ENCODE results near the gene DBP.
"Not testable (repeated sequence)": the region's sequence is repeated elsewhere in the genome, so short reads cannot be mapped to it uniquely, and the experiment has no call there.

DBP gene, protein sequence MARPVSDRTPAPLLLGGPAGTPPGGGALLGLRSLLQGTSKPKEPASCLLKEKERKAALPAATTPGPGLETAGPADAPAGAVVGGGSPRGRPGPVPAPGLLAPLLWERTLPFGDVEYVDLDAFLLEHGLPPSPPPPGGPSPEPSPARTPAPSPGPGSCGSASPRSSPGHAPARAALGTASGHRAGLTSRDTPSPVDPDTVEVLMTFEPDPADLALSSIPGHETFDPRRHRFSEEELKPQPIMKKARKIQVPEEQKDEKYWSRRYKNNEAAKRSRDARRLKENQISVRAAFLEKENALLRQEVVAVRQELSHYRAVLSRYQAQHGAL

DNA sequence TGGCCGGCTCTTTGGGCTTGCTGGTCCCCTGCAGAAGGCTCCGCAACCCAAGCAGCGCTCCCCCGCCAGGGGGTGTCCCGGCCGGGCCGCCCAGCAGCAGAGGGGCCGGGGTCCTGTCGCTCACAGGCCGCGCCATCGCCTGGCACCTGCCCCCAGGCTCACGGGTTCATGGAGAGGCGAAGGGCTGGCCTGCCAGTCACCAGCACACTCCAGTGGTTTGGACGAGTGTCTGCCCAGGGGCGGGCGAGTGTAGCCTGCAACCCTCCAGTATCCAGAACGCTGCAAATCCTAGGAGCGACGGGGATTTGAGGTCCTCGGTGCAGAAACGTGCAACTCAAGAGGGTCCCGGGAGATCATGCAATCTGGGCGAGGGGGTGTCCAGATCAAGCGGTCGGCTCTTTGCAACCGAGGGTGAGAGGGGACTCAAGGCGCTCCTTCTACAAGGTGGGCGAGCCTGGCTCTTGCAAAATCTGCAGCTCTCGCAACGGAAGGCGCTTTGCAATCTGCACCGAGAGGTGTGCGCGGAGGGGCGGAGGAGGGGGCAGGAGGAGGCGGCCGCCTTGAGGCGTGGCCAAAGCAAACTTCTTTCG is at the start of gene DBP:
Gene DBP (minus strand): TSS at position 521 of the 590 bp plus-strand sequence. CDS start 385 bp downstream, at position 136.
- DNase-seq = no peak

DNA sequence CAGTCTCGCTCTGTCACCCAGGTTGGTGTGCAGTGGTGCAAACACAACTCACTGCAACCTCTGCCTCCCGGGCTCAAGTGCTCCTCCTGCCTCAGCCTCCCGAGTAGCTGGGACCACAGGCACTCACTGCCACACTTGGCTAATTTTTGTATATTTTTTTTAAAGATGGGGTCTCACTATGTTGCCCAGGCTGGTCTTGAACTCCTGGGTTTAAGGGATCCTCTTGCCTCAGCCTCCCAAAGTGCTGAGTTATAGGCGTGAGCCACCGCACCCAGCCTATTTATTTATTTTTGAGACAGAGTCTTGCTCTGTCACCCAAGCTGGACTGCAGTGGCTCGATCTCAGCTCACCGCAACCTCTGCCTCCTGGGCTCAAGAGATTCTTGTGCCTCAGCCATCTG is 49.5 kb upstream of the DBP start:
- DNase-seq = not testable (repeated sequence)

DNA sequence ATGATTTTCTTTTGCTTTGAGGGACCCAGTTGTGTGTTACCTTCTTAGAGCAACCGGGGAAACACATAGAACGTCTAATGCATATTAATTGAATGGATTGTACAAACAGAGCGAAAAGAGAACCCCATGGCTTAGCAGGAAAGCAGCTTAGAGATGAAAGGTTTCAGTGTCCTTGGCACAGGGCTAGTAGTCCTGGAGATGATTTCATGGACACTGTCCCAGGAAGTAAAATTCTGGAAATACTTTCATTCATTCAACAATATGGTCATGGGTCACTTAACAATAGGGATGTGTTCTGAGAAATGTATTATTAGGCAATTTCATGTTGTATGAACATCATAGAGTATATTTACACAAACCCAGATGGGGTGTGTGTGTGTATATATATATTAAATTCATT is 48.9 kb upstream of the DBP start:
- no peak for DNase-seq

DNA sequence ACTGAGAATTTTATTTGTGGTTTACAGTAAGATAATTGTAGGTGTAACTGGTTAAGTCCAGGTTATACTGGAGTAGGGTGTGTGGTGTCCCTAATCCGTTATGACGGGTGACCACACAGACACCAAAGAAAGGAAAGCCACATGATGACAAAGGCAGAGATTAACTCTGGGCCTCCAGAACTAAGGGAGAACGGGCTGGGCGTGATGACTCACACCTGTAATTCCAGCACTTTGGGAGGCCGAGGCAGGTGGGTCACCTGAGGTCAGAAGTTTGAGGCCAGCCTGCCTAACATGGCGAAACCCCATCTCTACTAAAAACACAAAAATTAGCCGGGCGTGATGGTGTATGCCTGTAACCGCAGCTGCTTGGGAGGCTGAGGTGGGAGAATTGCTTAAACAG is 48.4 kb upstream of the DBP start:
- DNase-seq = no peak

DNA sequence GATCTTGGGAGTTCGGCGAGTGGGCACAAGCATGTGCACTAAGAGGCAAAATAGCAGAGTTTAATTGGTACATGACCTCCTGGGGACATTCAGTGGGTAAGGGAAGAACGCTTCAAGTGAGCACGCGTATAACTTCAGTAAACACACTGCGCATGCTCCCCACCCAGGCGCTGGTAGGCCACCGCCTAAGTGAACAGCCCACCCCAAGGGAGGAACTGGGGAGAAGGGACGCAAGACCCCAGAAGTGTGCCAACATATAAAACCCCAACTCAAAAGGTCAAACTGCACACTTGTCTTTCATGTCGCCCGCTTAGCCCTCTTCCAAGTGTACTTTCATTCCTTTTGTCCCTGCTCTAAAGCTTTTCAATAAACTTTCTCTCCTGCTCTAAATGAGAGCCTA is 46.2 kb upstream of the DBP start:
- DNase-seq = no peak

DNA sequence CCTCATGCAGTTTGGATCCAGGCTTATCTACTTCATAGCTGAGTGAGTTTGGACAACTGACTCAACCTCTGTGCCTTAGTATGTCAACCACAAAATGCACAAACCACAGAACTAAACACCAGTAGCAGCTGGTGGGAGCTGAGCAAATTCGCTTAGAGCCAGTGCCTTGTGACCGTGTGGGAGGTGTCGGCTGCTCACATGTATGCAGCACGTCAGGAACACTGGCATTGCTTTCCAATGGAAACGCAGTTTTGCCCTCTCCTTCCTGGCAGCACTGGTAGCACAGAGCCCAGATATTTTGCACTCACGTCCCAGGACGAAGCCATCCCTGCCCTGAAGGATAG is 43.9 kb upstream of the DBP start:
- DNase-seq = no peak

DNA sequence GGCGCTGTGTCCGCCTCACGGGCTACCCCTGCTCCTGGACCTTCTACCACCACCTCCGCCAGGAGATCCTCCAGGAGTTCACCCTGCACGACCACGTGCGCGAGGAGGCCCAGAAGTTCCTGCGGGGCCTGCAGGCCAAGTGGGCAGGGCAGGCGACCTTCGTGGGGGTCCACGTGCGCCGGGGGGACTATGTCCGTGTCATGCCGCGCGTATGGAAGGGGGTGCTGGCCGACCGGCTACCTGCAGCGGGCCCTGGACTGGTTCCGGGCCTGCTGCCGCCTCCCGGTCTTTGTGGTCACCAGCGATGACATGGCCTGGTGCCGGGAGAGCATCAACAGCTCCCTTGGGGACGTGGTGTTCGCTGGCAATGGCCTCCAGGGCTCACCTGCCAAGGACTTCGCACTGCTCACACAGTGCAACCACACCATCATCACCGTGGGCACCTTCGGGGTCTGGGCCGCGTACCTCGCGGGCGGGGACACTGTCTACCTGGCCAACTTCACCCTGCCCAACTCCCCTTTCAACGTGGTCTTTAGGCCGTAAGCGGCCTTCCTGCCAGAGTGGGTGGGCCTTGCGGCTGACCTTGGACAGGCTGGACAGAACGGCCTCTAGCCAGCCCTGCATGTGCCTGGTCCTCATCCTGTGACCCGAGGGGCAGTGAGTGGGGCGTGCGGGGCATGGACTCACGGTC is 43.4 kb upstream of the DBP start:
- DNase-seq = no peak

DNA sequence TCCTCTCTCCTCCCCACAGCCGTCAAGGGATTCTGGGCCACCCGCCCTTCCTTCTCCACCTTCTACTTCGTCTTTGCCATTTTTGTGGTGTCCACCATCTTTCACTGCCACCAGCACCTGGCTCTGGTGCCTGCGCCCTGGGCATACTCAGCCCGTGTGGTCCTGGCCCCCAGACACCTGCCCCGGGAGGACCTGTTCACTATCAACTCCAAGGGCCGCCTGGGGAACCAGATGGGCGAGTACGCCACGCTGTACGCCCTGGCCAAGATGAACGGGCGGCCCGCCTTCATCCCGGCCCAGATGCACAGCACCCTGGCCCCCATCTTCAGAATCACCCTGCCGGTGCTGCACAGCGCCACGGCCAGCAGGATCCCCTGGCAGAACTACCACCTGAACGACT is 42.8 kb upstream of the DBP start:
- DNase-seq = not testable (repeated sequence)

DNA sequence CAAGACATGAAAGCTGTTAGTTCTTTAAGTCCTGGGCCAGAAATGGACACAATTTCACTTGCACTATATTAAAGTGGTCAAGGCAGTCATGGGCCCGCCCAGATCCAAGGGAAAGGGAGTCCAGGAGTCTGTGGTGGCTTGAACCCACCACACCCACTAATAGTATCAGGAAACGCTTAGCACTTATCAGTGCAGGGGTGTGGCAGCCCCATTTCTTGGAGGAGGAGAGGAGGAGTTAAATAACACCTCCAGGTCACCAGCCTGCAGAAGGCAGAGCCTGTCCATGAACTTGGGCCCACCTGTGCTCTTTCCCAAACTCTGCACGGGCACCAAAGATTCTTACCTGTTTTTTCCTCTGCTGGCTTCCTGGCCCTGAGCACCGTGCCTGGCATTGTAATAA is 41.0 kb upstream of the DBP start:
- no peak for DNase-seq

DNA sequence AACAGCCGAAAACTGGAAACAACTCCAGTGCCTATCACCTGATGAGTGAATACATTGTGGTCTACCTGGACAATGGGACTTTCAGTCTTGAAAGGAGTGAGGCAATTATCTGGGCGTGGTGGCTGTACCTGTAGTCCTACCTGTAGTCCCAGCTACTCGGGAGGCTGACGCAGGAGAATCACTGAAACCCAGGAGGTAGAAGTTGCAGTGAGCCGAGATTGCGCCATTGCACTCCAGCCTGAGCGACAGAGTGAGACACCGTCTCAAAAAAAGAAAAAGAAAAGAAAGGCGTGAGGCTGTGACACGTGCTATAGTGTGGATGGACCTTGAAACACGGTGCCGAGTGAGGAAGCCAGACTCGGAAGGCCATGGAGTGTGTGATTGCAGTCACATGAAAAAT is 39.7 kb upstream of the DBP start:
- no peak for DNase-seq

DNA sequence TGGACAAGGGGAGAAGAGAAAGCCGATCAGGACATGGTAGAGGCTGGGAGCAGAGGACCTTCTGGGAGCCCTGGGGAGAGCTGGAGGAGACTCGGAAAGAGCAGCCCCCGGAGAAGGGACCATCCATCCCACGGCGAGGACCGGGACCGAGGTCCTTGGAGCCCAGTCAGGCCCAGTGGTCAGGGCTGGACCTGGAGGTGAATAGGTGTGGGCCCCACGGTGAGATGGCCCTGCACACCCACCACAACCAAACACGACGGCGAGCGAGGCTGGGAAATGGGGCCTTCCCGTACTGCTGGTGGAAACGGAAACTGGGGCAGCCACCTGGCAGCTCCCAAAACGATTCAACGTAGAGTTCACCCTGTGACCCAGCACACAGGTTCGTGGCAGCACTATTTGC is 39.3 kb upstream of the DBP start:
- no peak for DNase-seq

DNA sequence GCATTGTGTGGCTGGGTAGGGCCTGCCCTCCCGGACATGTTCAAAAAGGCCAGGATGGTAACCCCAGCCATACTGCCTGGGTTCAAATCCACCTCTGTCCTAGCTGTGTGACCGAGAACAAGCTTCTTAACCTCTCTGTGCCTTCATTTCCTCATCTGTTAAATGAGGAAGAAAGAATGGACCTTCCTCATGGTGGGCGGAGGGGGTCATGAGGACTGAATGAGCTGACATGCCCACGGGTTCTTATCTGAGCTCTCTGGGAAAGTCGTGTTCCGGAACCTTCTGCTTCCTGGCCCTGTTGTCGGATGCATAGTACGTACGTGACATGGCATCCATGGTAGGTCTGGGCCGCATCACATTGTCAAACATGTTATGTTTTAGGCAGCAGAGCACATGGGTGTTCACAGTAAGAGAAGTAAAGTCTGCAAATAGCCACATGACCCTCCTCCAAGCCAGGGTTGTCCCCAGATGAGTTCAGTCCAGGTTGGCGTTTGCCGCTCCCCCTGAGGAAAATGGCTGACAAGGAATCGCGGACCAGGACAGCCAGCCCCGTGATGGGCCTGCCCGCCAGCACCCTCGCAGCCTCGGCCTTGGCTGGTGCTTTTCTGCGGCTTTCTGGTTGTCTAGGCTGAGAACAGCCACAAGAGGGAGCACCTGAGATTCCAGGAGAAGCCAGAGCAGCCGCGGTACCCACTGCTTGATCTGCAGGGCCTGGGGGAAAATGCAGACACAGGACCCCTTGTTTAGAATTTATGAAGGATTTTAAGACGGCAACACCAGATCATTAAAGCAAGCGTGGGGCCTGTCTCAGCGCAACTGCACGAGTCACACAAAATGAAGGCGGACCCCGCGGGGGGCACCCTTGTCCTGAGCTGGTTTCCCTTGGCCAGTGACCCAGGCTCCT is 38.0 kb upstream of the DBP start:
- DNase-seq = peak; percentile 73

DNA sequence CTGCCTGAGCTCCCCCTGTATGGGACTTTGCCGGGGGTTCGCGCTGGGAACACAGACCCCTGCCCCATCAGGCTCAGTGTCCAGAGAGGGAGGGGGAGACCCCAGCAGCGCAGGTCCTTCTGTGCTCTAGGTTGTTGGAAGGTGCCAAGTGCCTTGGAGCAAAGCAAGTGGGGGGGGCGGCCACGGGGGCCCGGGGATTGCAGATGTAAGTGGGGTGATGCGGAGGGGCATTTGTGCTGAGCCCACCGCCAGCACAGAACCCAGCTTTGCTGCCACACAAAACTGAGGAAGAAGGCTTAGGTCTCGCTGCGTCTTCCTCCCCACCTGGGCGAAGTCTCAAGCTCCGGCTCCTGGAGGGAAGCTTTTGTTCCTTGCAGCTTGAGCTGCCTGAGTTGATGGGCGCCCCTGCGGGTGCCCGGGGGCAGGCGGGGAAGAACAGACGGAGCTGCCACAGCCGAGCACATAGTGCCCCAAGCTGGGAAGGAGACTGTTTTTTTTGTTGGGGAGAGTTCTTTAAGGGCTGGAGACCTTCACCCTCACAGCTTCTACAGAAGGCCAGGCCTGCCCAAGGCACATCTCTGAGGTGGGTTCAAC is 37.1 kb upstream of the DBP start:
- no peak for DNase-seq

DNA sequence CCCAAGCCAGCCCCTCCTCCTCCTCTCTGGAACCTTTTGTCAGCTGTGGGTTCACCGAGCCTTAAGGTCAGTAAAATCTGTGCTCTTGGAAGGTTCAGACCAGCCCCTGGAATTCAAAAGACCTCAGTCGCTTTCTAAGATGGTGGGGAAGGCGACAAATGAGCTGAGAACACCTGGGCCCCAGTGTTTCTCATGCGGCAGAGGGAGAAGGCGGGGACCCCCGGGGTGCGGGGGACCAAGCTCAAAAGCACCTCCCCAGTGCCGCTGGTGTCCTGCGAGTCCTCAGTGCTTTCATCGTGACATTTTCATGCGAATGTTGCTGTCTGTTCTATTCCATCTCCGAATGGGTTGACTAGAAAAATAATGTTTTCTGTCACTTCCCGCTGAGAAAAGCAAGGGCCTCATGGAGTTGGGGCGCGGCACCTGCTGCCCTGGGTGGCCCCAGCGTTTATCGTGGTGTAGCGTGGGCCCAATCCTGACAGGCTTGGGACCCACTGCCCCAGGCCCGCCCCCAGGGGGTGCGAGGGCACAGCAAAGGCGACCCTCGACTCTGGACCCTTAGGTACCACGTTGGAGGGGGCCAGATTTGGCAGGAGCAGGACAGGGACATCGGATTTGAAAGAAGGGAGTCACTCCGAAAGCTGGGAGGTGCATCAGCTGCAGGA is 36.4 kb upstream of the DBP start:
- DNase-seq = no peak

DNA sequence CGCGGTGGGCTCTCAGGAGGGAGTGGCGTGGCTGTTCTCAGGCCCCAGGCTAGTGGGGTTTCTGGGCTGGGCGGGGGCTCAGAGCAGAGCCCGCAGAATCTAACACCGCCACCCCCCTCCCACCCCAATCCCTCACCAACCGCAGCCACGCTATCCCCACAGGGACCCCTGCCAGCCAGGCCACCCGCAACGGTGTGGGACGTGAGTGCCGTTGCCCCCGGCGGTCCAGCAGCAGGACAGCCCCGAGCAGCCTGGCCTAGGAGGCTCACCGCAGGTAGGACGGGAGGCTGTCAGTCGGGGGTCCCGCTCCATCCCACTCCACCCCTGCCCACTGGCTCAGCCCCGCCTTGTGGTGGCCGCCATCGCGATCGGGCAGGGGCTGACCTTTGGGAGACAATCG is 35.8 kb upstream of the DBP start, which contains the start of gene NTN5:
Gene NTN5 (minus strand): TSS at position 24 of the 400 bp plus-strand sequence. CDS start 2,031 bp downstream, outside the sequence.
- no peak for DNase-seq

DNA sequence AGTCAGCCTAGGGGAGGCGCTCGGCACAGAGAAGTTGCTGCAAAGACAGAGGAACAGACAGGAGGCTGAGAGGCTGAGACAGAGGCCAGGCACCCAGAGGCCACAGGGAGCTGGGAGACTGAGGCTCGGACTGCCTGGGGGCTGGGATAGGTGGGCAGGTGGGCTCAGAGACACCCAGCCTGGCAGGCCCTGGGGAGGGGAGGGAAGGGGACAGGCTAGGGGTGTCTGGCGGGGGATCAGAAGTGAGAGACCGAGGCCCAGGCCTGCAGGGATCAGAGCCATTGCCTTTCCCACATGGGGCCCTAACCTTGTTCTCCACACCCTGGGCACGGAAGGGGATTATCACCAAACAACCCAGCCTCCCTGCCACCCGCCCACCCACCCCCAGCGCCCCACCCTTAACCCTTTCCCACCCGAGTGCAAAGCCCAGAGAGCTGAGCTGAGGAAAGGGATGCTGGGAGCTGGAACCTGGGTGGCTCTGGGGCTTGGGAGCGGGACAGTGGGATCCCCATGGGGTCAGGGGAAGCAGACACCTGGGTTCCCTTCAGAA is 34.3 kb upstream of the DBP start:
- no peak for DNase-seq

DNA sequence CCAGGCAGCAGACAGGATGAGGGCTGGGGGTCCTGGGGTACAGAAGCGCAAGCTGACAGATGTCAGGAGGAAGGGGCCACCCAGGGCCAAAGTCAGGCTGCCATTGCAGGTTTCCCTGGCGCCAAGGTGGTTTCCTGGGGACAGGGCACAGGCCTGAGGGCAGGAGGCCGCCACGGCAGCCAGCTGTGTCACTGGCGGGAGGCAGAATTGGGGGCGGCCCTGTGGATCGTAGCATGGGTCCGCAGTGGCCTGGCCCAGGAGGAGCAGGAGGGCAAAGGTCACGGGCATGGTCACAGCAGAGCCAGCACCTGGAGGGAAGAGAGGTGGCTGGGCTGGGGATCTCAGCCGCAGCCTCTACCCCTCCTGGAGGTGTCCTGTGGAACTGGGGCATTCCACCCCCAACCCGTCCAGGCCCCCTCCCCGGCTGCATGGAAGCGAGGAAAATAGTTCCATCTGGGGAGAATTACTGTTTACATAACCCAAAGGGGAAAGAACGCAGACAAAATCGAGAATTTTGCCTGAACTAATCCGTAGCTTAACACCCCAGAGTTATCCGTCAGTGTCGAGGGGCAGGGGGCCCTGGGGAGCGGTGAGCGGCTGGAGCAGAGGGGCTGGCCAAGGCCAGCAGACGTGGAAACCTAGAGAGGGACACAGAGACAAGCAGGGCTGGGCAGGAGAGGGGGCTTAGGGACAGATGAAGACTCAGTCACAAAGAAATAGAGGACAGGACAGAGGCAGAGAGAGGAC is 33.7 kb upstream of the DBP start:
- DNase-seq = no peak

DNA sequence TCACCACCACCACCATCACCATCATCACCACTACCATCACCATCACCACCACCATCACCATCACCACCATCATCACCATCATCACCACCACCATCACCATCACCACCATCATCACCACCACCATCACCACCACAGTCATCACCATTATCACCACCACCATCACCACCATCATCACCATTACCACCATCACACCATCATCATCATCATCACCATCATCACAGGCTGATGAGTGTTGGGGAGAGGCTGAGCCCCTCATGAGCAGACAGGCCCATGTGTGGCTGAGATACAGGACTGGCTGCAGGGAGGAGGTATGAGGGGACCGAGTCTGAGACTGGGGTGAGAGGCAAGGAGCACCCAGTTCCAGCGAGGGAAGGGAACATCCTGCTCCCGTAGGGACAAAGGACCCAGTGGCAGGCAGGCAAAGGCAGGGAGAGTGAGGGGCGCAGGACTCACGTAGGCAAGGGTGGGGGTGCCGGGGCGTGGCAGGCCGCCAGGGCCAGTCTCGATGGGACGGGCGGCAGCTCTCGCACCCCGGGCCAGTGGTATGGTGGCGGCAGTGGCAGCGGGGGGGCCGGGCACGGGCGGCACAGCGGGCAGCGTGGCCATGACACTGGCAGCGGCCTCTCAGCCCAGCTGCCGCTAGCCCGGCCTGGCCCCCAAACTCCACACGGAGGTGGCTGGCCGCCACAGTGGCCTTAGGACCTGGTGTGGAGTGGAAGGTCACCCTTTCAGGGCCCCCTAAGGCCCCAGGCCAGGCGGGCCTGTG is 32.9 kb upstream of the DBP start:
- no peak for DNase-seq

DNA sequence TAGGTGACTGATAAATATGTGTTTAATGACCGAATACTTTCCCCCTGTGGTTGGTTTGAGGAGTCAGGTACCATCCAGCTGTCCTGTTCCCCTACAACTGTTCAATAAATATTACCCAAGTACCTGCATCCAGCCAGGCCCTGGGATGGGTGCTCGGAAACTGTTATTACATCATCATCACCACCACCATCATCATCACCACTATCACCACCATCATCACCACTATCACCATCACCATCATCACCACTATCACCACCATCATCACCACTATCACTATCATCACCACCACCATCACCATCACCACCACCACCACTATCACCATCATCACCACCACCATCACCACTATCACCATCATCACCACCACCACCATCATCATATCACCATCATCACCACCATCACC is 31.6 kb upstream of the DBP start:
- DNase-seq = no peak

DNA sequence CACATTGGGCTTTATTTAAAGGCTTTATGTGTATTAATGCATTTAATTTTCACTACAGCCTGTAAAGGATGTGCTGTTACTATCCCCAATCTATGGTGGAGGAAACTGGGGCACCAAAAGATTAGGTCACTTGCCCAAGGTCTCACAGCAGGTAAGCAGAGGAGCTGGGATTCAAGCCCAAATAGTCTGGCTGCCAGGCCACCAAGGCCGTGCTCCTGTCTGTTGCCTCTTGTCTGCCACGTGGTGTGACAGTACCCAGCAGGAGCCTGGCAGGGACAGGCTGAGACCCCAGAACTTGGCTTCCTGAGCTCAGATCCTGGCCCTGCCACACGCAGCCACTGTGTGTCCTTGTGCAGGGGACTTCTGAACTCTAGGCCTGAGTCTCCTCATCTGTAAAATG is 31.2 kb upstream of the DBP start:
- DNase-seq = no peak

All from activated T-cell treated with anti-CD3 and anti-CD28 coated beads, Interleukin-2, amount 50 U/mL, for 1 hour (primary cell).